Neural progenitor cell (in vitro differentiated cells): Measurements from ENCODE around the gene HRH4. TPM values are rescaled to one million over a fixed set of nuclear protein-coding genes. Genes with fewer than 3 reads are reported as not detected.
A peak's percentile ranks its signal among the peaks of the same experiment; 100 is the strongest.

ENCODE experiments used
- DNase-seq: peaks from one replicate; pipeline ENCODE4 v3.0.0-alpha.2; 2016; ENCODE audit warnings: low spot score
- H2AFZ ChIP-seq: fragments of 200-600 bp; sonication (generic); replicated peaks from 2 replicates; pipeline ENCODE4 v1.6.1; 2016; ENCODE audit warnings: antibody characterized with exemption
- H3F3A ChIP-seq: fragments of 200-600 bp; sonication (generic); 2 replicates; pipeline ENCODE4 v1.6.1; 2016; ENCODE audit warnings: antibody characterized with exemption, low read depth
- H3K27ac ChIP-seq: fragments of 200-600 bp; sonication (generic); 2 replicates; pipeline ENCODE4 v1.5.1; 2016; ENCODE audit warnings: mild to moderate bottlenecking
- H3K27me3 ChIP-seq: fragments of 200-600 bp; sonication (generic); 2 replicates; pipeline ENCODE4 v1.6.1; 2016; ENCODE audit warnings: mild to moderate bottlenecking, moderate library complexity
- H3K36me3 ChIP-seq: fragments of 200-600 bp; sonication (generic); 2 replicates; pipeline ENCODE4 v1.5.1; 2016
- H3K4me1 ChIP-seq: fragments of 200-600 bp; sonication (generic); 2 replicates; pipeline ENCODE4 v1.6.1; 2016; ENCODE audit warnings: mixed run types
- H3K4me2 ChIP-seq: fragments of 200-600 bp; sonication (generic); 2 replicates; pipeline ENCODE4 v1.6.1; 2016
- H3K4me3 ChIP-seq: fragments of 200-600 bp; sonication (generic); 2 replicates; pipeline ENCODE4 v1.5.1; 2016
- H3K79me2 ChIP-seq: fragments of 200-600 bp; sonication (generic); 2 replicates; pipeline ENCODE4 v1.6.1; 2016; ENCODE audit warnings: low read depth
- H3K9ac ChIP-seq: fragments of 200-600 bp; sonication (generic); 2 replicates; pipeline ENCODE4 v1.6.1; 2016
- H3K9me3 ChIP-seq: fragments of 200-600 bp; sonication (generic); 2 replicates; pipeline ENCODE4 v1.5.1; 2016; ENCODE audit warnings: low read depth
- H4K20me1 ChIP-seq: fragments of 200-600 bp; sonication (generic); 2 replicates; pipeline ENCODE4 v1.6.1; 2016; ENCODE audit warnings: low read depth
- H3K27ac Mint-ChIP-seq: 3 replicates; pipeline ENCODE4 v1.8.0; 2021; ENCODE audit warnings: mixed read lengths
- H3K27me3 Mint-ChIP-seq: 2 replicates; pipeline ENCODE4 v1.8.0; 2022; ENCODE audit warnings: low read depth, mild to moderate bottlenecking, inconsistent platforms, moderate library complexity, mixed read lengths; ENCODE audit not compliant: insufficient read depth
- H3K36me3 Mint-ChIP-seq: 3 replicates; pipeline ENCODE4 v1.8.0; 2021; ENCODE audit warnings: mixed read lengths
- H3K4me1 Mint-ChIP-seq: 3 replicates; pipeline ENCODE4 v1.8.0; 2021; ENCODE audit warnings: mixed read lengths
- H3K4me3 Mint-ChIP-seq: 3 replicates; pipeline ENCODE4 v1.8.0; 2021; ENCODE audit warnings: mild to moderate bottlenecking, moderate library complexity, mixed read lengths
- H3K9me3 Mint-ChIP-seq: 3 replicates; pipeline ENCODE4 v1.8.0; 2020; ENCODE audit warnings: mixed read lengths
- EZH2 ChIP-seq: fragments of 200-600 bp; sonication (generic); IDR thresholded peaks from 2 replicates; pipeline ENCODE4 v1.6.1; 2017; ENCODE audit warnings: antibody characterized with exemption, mild to moderate bottlenecking, moderate library complexity
- EZH2phosphoT487 ChIP-seq: fragments of 200-600 bp; sonication (generic); IDR thresholded peaks from 2 replicates; pipeline ENCODE4 v1.6.1; 2017; ENCODE audit warnings: antibody characterized with exemption
- total RNA-seq: library from RNA; depleted of rRNA; stranded (reverse); fragments of >200 nt; gene quantifications from 2 replicates; pipeline ENCODE4 v1.2.3, GENCODE V29; 2015; ENCODE audit warnings: low replicate concordance
- TF ChIP-seq, protein P1 (sequence below): fragments of 200-600 bp; sonication (generic); IDR thresholded peaks from 2 replicates; pipeline ENCODE4 v1.5.1; 2017; ENCODE audit warnings: antibody characterized with exemption, mild to moderate bottlenecking

HRH4 gene
- total RNA-seq, 1 donor from 2014 or later = 0.13 TPM

DNA sequence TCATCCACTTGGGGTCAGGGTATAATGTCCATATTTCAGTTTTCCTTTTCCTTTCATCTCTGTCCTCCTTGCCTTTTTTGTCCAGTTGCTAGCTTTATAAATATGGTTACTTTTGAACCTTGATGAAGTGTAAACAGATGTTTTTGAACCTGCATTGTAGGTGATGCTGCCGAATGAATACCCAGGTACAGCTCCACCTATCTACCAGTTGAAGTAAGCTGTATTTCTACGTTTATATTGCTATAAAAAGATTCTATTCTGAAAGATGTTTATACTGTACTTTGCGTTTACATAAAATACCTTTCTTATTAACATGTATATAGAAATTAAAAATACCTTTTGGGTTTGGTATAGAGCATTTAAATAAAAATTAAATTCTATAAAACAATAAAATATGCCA is 31.7 kb upstream of the HRH4 start:
- no peaks in the 10 kb centered on the region for H3K9me3 Mint-ChIP-seq
- Histone ChIP-seq H3K4me1 (peaks cover 10% of the 10 kb centered on the region), H3K36me3 (peaks cover 17% of the 10 kb centered on the region), H3K4me3 (peak overlapping the region; percentile 66), H3K9ac (no peak overlapping the region), H3K9me3 (no peaks in the 10 kb centered on the region), H3K4me2 (peak overlapping the region; percentile 92), H3F3A (peaks cover 13% of the 10 kb centered on the region), H4K20me1 (no peaks in the 10 kb centered on the region), H3K79me2 (peaks cover 30% of the 10 kb centered on the region), H2AFZ (no peak overlapping the region), H3K27ac (no peak overlapping the region), H3K27me3 (peaks cover 9% of the 10 kb centered on the region)
- no peak for DNase-seq
- peaks cover 20% of the 10 kb centered on the region for H3K36me3 Mint-ChIP-seq
- H3K4me3 Mint-ChIP-seq = peak overlapping the region; percentile 13
- no peak overlapping the region for H3K27ac Mint-ChIP-seq
- H3K27me3 Mint-ChIP-seq = no peaks in the 10 kb centered on the region
- peaks cover 24% of the 10 kb centered on the region for H3K4me1 Mint-ChIP-seq
- TF ChIP-seq, protein P1, sequence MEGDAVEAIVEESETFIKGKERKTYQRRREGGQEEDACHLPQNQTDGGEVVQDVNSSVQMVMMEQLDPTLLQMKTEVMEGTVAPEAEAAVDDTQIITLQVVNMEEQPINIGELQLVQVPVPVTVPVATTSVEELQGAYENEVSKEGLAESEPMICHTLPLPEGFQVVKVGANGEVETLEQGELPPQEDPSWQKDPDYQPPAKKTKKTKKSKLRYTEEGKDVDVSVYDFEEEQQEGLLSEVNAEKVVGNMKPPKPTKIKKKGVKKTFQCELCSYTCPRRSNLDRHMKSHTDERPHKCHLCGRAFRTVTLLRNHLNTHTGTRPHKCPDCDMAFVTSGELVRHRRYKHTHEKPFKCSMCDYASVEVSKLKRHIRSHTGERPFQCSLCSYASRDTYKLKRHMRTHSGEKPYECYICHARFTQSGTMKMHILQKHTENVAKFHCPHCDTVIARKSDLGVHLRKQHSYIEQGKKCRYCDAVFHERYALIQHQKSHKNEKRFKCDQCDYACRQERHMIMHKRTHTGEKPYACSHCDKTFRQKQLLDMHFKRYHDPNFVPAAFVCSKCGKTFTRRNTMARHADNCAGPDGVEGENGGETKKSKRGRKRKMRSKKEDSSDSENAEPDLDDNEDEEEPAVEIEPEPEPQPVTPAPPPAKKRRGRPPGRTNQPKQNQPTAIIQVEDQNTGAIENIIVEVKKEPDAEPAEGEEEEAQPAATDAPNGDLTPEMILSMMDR = peak; percentile 16
- TF ChIP-seq EZH2phosphoT487 = no peak

DNA sequence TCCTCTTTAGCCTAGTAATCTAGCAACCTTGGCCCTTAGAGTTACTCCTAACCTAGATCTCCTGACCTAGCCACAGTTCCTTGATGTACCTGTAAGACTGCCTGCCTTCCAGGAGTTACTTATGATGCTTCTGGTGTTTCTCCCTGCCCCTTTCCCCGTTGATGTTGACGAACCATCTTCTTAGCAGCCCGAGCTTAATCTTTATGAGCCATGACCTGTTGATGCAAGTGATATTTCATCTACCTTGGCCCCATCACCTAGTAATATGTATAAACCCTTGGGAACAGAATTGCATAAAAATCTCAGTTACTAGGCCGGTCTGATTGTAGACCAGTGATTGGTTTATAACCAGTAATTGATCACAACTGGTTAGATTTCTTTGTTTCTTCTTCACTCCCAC is 31.2 kb upstream of the HRH4 start:
- no peak overlapping the region for H2AFZ ChIP-seq
- peaks cover 10% of the 10 kb centered on the region for H3K4me1 ChIP-seq
- H3K36me3 Mint-ChIP-seq = peaks cover 20% of the 10 kb centered on the region
- peaks cover 2% of the 10 kb centered on the region for H3K27me3 Mint-ChIP-seq
- peaks cover 9% of the 10 kb centered on the region for H3K27me3 ChIP-seq
- H3K9ac ChIP-seq = no peak overlapping the region
- no peaks in the 10 kb centered on the region for H3K9me3 Mint-ChIP-seq
- H3K36me3 ChIP-seq = peaks cover 17% of the 10 kb centered on the region
- H4K20me1 ChIP-seq = no peaks in the 10 kb centered on the region
- H3F3A ChIP-seq = peaks cover 13% of the 10 kb centered on the region
- H3K4me3 ChIP-seq = no peak overlapping the region
- no peak for DNase-seq
- H3K27ac Mint-ChIP-seq = no peak overlapping the region
- H3K4me2 ChIP-seq = no peak overlapping the region
- H3K9me3 ChIP-seq = no peaks in the 10 kb centered on the region
- peak overlapping the region; percentile 6 for H3K4me3 Mint-ChIP-seq
- H3K27ac ChIP-seq = no peak overlapping the region
- TF ChIP-seq, protein P1 = no peak
- TF ChIP-seq EZH2 = no peak
- no peak for TF ChIP-seq EZH2phosphoT487
- peaks cover 24% of the 10 kb centered on the region for H3K4me1 Mint-ChIP-seq
- peaks cover 30% of the 10 kb centered on the region for H3K79me2 ChIP-seq

DNA sequence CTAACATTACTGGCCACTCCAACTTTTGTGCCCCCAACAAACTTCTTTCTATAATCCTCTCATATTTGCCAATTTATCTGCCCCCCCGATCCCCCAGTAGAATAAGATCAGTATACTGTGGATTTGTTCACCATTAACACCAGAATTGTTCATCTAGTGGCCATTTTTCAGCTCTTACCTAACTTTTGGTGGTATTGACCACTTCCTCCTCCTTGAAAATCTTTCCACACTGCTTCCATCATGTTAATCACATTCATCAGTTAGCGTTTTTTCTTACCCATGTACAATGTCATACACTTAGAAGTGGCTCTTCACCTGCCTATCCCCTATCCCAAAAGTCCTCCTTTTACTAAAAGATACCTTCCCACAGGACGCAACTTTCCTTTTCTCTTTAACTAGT is 27.8 kb upstream of the HRH4 start:
- no peaks in the 10 kb centered on the region for H3K27me3 ChIP-seq
- H3K27ac ChIP-seq = no peak overlapping the region
- no peak for DNase-seq
- H3K9ac ChIP-seq = no peak overlapping the region
- no peaks in the 10 kb centered on the region for H3F3A ChIP-seq
- TF ChIP-seq EZH2 (no peak), EZH2phosphoT487 (no peak)
- TF ChIP-seq, protein P1 = no peak
- Mint-ChIP-seq H3K36me3 (peaks cover 32% of the 10 kb centered on the region), H3K4me1 (peaks cover 12% of the 10 kb centered on the region), H3K27me3 (peaks cover 2% of the 10 kb centered on the region), H3K4me3 (no peak overlapping the region), H3K9me3 (no peaks in the 10 kb centered on the region), H3K27ac (no peak overlapping the region)
- H2AFZ ChIP-seq = no peak overlapping the region
- H3K4me1 ChIP-seq = peaks cover 10% of the 10 kb centered on the region
- no peak overlapping the region for H3K4me2 ChIP-seq
- no peak overlapping the region for H3K4me3 ChIP-seq
- H3K79me2 ChIP-seq = peaks cover 22% of the 10 kb centered on the region
- no peaks in the 10 kb centered on the region for H4K20me1 ChIP-seq
- peaks cover 26% of the 10 kb centered on the region for H3K36me3 ChIP-seq
- H3K9me3 ChIP-seq = no peaks in the 10 kb centered on the region
